WERI-Rb-1 (cell line): ENCODE measurements around the gene AP3D1.

Source experiments
- DNase-seq: peaks from one replicate; pipeline ENCODE4 v3.0.0-alpha.2; 2020
- H3K27ac ChIP-seq: fragments of 250-450 bp; sonication (Bioruptor Pico); 2 replicates; pipeline ENCODE4 v1.5.1; 2020; ENCODE audit warnings: mild to moderate bottlenecking, moderate library complexity
- H3K27me3 ChIP-seq: fragments of 250-450 bp; sonication (Bioruptor Pico); 2 replicates; pipeline ENCODE4 v1.5.1; 2021; ENCODE audit warnings: mild to moderate bottlenecking, low read depth, moderate library complexity; ENCODE audit not compliant: insufficient read depth, severe bottlenecking
- H3K36me3 ChIP-seq: fragments of 250-450 bp; sonication (Bioruptor Pico); 2 replicates; pipeline ENCODE4 v1.5.1; 2020; ENCODE audit warnings: mild to moderate bottlenecking, moderate library complexity
- H3K4me3 ChIP-seq: 2 replicates; pipeline ENCODE4 v1.5.1; 2011; ENCODE audit warnings: low read depth, mild to moderate bottlenecking, control low read depth, low read length
- H3K9me3 ChIP-seq: fragments of 250-450 bp; sonication (Bioruptor Pico); 2 replicates; pipeline ENCODE4 v1.5.1; 2021; ENCODE audit warnings: mild to moderate bottlenecking, moderate library complexity; ENCODE audit not compliant: severe bottlenecking
- CTCF ChIP-seq: IDR thresholded peaks from 2 replicates; pipeline ENCODE4 v1.5.1; 2011; ENCODE audit warnings: low read depth, mild to moderate bottlenecking, control low read depth, inconsistent platforms, low read length

The AP3D1 gene

GRCh38 chr19:2164020-2164998 lies 12.9 kb upstream of the AP3D1 start:
- no peak for DNase-seq
- no peak for TF ChIP-seq CTCF

GRCh38 chr19:2160379-2160778 lies 9.0 kb upstream of the AP3D1 start:
- Histone ChIP-seq H3K27me3 (no peaks in the 10 kb centered on the region), H3K4me3 (no peak overlapping the region), H3K9me3 (no peaks in the 10 kb centered on the region), H3K36me3 (no peaks in the 10 kb centered on the region; the same call in 1 of the 2 replicates), H3K27ac (no peak overlapping the region)
- no peak for TF ChIP-seq CTCF
- DNase-seq, result no peak

More at GRCh38 chr19:2164020-2164998, 12.9 kb upstream of the AP3D1 start:
- Histone ChIP-seq H3K4me3 (peak overlapping the region; percentile 97), H3K27ac (peak overlapping the region; percentile 93), H3K27me3 (no peaks in the 10 kb centered on the region), H3K36me3 (peaks cover 13% of the 10 kb centered on the region), H3K9me3 (no peaks in the 10 kb centered on the region)

GRCh38 chr19:2157452-2157851 lies 6.1 kb upstream of the AP3D1 start:
- TF ChIP-seq CTCF, result no peak
- Histone ChIP-seq H3K27me3 (no peaks in the 10 kb centered on the region), H3K36me3 (no peaks in the 10 kb centered on the region), H3K4me3 (no peak overlapping the region), H3K9me3 (no peaks in the 10 kb centered on the region), H3K27ac (no peak overlapping the region)
- no peak for DNase-seq

- H3K27ac ChIP-seq, result no peak overlapping the region
- no peak overlapping the region for H3K4me3 ChIP-seq
- DNase-seq, result no peak
- no peaks in the 10 kb centered on the region for H3K9me3 ChIP-seq
- no peaks in the 10 kb centered on the region for H3K27me3 ChIP-seq
- no peak for TF ChIP-seq CTCF
- peaks cover 12% of the 10 kb centered on the region for H3K36me3 ChIP-seq
These were observed 3.3 kb upstream of the AP3D1 start for GRCh38 chr19:2154587-2155075.

- H3K27ac ChIP-seq, result peak overlapping the region; percentile 88
- peaks cover 34% of the 10 kb centered on the region for H3K36me3 ChIP-seq
- peak; percentile 30 for DNase-seq
- no peaks in the 10 kb centered on the region for H3K9me3 ChIP-seq
- TF ChIP-seq CTCF, result no peak
- no peaks in the 10 kb centered on the region for H3K27me3 ChIP-seq
- peak overlapping the region; percentile 97 for H3K4me3 ChIP-seq
These were observed 500 bp downstream of the AP3D1 start for GRCh38 chr19:2150794-2151338.
